ENCODE results near the gene SPPL2A. TPM values are rescaled to one million over a fixed set of nuclear protein-coding genes. Genes with fewer than 3 reads are reported as not detected.

Gene SPPL2A
- total and polyA plus RNA-seq, 2 experiments from 2014 or later = 37.3 to 198 TPM

GRCh38 chr15:50783895-50784294 is 18.4 kb upstream of the SPPL2A start:
- Histone ChIP-seq H3K4me3 (no peak overlapping the region), H3K9me3 (ENCODE audit: low read depth) (no peaks in the 10 kb centered on the region), H3K4me1 (ENCODE audit: low read depth) (peaks cover 22% of the 10 kb centered on the region), H3K27ac (no peak overlapping the region), H3K36me3 (no peaks in the 10 kb centered on the region), H3K27me3 (no peaks in the 10 kb centered on the region)
- no peak for TF ChIP-seq CTCF (IDR thresholded peaks at IDR 0.05; ENCODE audit: low read depth, low read length)
- no peak for DNase-seq (ENCODE audit: low read depth in 1 of 2, low spot score in 1 of 2)

GRCh38 chr15:50783411-50783810 is 17.9 kb upstream of the SPPL2A start:
- Histone ChIP-seq H3K4me1 (ENCODE audit: low read depth) (peaks cover 22% of the 10 kb centered on the region), H3K27me3 (no peaks in the 10 kb centered on the region), H3K36me3 (no peaks in the 10 kb centered on the region), H3K4me3 (no peak overlapping the region), H3K27ac (no peak overlapping the region), H3K9me3 (ENCODE audit: low read depth) (no peaks in the 10 kb centered on the region)
- no peak for DNase-seq (ENCODE audit: low read depth in 1 of 2, low spot score in 1 of 2)
- no peak for TF ChIP-seq CTCF (IDR thresholded peaks at IDR 0.05; ENCODE audit: low read depth, low read length)

- H3K36me3 ChIP-seq = no peaks in the 10 kb centered on the region
- no peak for DNase-seq (ENCODE audit: low read depth in 1 of 2, low spot score in 1 of 2)
- no peak overlapping the region for H3K4me3 ChIP-seq
- H3K9me3 ChIP-seq (ENCODE audit: low read depth) = no peaks in the 10 kb centered on the region
- no peaks in the 10 kb centered on the region for H3K27me3 ChIP-seq
- H3K27ac ChIP-seq = no peak overlapping the region
- H3K4me1 ChIP-seq (ENCODE audit: low read depth) = peaks cover 10% of the 10 kb centered on the region
- TF ChIP-seq CTCF (IDR thresholded peaks at IDR 0.05; ENCODE audit: low read depth, low read length) = no peak
These were observed 12.6 kb upstream of the SPPL2A start for GRCh38 chr15:50778086-50778485.

- Histone ChIP-seq H3K4me1 (ENCODE audit: low read depth) (peaks cover 6% of the 10 kb centered on the region), H3K4me3 (no peak overlapping the region)
These were observed 11.5 kb upstream of the SPPL2A start for GRCh38 chr15:50777042-50777441.

GRCh38 chr15:50774450-50774849 is 8.9 kb upstream of the SPPL2A start:
- Histone ChIP-seq H3K27ac (no peak overlapping the region), H3K4me3 (no peak overlapping the region), H3K4me1 (ENCODE audit: low read depth) (no peaks in the 10 kb centered on the region), H3K36me3 (no peaks in the 10 kb centered on the region), H3K27me3 (no peaks in the 10 kb centered on the region), H3K9me3 (ENCODE audit: low read depth) (no peaks in the 10 kb centered on the region)
- DNase-seq (ENCODE audit: low read depth in 1 of 2, low spot score in 1 of 2) = no peak
- TF ChIP-seq CTCF (IDR thresholded peaks at IDR 0.05; ENCODE audit: low read depth, low read length) = no peak

More at GRCh38 chr15:50777042-50777441, 11.5 kb upstream of the SPPL2A start:
- no peak overlapping the region for H3K27ac ChIP-seq
- H3K27me3 ChIP-seq = no peaks in the 10 kb centered on the region
- DNase-seq (ENCODE audit: low read depth in 1 of 2, low spot score in 1 of 2) = no peak
- TF ChIP-seq CTCF (IDR thresholded peaks at IDR 0.05; ENCODE audit: low read depth, low read length) = no peak
- H3K9me3 ChIP-seq (ENCODE audit: low read depth) = no peaks in the 10 kb centered on the region
- H3K36me3 ChIP-seq = no peaks in the 10 kb centered on the region

GRCh38 chr15:50773389-50773788 is 7.9 kb upstream of the SPPL2A start:
- Histone ChIP-seq H3K36me3 (no peaks in the 10 kb centered on the region), H3K4me1 (ENCODE audit: low read depth) (no peaks in the 10 kb centered on the region), H3K27ac (no peak overlapping the region), H3K9me3 (ENCODE audit: low read depth) (no peaks in the 10 kb centered on the region), H3K4me3 (no peak overlapping the region), H3K27me3 (no peaks in the 10 kb centered on the region)
- TF ChIP-seq CTCF (IDR thresholded peaks at IDR 0.05; ENCODE audit: low read depth, low read length) = no peak
- DNase-seq (ENCODE audit: low read depth in 1 of 2, low spot score in 1 of 2) = no peak

Data from cardiac muscle cell (in vitro differentiated cells and primary cell).